D341Med (cell line): Measurements from ENCODE around the gene KANK4.
A peak's percentile ranks its signal among the peaks of the same experiment; 100 is the strongest.

ENCODE experiments used
- DNase-seq: peaks from one replicate; pipeline ENCODE4 v3.0.0; 2012; ENCODE audit warnings: low spot score

The KANK4 gene

GRCh38 chr1:62318756-62319544 lies at the start of gene KANK4:
Gene KANK4 (minus strand): TSS chr1:62319434. CDS start chr1:62281564, 37,870 bp downstream.
- peak; percentile 73 for DNase-seq

DNA sequence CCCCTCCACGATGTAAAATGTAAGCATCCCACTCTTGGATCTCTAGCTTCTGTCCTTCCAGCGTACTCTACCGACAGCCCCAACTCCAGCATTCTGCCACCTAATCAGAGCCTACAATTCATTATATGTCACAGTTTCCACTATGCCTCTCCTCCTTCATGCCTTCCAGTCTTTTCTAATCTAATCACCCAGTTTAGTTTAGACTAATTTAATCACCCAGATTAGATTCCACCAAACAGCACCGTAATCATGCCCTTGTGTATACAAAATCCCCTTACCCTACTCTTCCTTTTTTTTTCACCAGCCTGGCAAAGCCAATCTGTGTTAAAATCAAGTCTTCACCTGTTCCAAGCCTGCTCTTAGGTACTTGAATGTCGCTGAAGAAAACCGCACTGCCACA lies 49.8 kb upstream of the KANK4 start:
- no peak for DNase-seq

- no peak for DNase-seq
Measured at GRCh38 chr1:62367005-62367557, 47.8 kb upstream of the KANK4 start.

DNA sequence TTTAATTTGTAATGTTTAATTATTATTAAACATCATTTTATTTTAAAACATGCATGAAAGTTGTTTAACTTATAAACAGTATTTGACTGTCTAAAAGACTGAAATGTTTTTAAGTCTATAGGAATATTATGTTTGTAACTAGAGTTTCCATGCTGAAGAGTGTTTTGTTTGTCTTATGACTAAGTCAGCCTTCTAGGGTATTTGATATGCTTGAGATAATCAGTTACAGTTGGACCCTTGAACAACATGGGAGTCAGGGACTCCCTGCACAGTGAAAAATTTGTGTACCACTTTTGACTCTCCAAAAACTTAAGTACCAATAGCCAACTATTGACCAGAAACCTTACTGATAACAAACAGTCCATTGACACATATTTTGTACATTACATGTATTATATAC lies 45.5 kb upstream of the KANK4 start:
- no peak for DNase-seq

DNA sequence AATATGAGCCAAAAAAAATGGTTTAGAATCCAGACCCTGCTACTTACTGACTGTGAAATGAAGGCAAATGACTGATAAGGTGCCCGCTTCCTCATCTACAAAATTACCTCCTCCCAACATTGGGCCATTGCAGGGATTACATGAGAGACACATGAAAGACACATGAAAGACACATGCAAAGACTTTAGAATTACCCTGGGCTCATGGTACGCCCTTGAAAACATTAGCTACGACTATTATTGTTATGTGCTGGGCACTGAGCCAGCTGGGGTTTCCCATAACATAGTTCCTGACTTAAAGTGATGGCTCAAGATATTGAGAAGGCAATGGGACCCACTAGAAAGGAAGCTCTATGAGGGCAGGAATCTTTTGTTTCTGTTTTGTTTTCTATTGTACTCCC lies 43.7 kb upstream of the KANK4 start:
- DNase-seq, result no peak

GRCh38 chr1:62362061-62362917 lies 43.1 kb upstream of the KANK4 start:
- no peak for DNase-seq

GRCh38 chr1:62361431-62361830 lies 42.2 kb upstream of the KANK4 start:
- DNase-seq, result no peak

- DNase-seq, result no peak
Measured at GRCh38 chr1:62358665-62359373, 39.6 kb upstream of the KANK4 start.

DNA sequence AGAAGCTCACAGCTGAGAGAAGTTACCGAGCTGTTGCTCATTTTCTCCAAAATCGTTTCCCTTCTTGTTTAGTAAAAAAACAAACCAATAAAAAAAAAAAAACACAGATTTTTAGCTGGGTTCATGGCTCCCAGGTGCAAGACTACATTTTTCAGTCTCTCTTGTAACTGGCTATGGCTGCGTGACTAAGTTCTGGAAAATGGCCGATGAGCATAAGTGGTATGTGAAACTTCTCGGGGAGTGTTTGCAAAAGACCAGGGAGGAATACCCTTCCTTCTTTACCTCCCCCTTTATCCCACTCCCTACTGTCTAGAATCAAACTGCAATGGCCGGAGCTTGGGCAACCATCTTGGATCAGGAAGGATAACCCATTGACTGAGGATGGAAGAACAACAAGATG lies 38.7 kb upstream of the KANK4 start:
- DNase-seq, result no peak

GRCh38 chr1:62356257-62356835 lies 37.1 kb upstream of the KANK4 start:
- DNase-seq, result no peak

GRCh38 chr1:62355095-62355494 lies 35.9 kb upstream of the KANK4 start:
- no peak for DNase-seq

DNA sequence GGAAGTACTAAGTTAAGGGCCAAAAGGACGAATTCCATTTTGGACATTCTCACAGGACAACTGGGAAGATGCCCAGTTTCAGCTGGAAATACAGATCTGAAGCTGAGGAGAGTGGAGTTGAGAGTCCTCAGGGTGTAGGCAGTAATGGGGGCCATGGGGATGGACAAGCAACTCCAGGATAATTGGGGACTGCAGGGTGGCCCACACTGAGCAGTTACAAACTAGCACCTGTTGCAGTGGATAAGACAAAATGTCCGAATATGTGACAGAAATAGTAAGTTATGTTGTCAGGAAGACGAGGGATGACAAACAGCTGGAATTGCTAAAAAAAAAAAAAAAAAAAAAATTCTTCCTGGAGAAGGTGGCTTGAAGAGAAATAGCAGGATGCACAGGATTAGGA lies 34.6 kb upstream of the KANK4 start:
- no peak for DNase-seq

DNA sequence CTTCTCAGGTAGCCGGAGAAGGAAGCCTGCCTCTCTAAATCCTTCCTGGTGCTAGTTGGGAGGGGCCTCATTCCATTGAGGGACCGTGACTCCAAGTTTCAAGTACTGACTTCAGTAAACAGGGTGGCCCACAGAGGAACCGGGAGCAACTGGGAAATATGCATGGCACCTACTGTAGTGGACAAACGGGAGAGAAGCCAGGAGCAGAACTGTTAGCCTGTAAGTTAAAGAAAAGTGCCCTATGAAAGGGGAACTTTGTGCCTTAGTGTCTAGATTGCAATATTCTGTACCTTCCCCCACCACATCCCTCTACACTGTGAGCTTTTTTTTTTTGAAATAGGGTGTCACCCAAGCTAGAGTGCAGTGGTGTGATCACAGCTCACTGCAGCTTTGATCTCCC lies 33.2 kb upstream of the KANK4 start:
- DNase-seq, result no peak

DNA sequence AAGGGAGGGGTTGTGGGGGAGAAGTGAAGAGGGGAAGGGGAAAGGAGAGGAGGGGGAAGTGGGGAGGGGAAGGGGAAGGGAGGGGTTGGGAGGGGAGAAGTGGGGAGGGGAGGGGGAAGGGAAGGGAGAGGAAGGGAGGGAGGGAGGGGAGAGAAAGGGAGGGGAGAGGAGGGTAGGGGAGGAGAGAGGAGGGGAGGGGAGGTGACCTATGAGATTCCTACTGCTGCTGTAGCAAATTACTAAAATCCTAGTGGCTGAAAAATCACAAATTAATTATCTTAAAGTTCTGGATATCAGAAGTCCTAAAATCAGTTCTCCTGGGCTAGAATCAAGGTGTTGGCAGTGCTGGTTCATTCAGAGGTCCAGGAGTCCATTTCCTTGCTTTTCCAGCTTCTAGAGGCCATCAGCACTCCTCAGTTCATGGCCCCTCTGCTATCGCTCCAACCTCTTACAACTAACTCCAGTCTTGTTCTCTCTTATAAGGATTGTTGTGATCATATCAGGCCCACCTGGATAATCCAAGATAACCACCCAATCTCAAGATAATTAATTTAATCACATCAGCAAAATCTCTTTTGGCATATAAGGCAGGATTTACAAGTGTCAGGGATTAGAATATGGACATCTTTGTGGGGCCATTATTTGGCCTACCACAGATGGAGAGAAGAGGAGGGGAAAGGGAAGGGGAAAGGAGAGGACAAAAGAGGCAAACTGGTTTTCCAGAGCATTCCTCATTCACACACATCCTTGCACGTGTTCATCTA lies 30.4 kb upstream of the KANK4 start:
- no peak for DNase-seq

- DNase-seq, result no peak
Measured at GRCh38 chr1:62346886-62347285, 27.7 kb upstream of the KANK4 start.

- DNase-seq, result no peak
Measured at GRCh38 chr1:62343911-62344310, 24.7 kb upstream of the KANK4 start.

- DNase-seq, result no peak
Measured at GRCh38 chr1:62342270-62342669, 23.0 kb upstream of the KANK4 start.

GRCh38 chr1:62341615-62342014 lies 22.4 kb upstream of the KANK4 start:
- DNase-seq, result no peak

DNA sequence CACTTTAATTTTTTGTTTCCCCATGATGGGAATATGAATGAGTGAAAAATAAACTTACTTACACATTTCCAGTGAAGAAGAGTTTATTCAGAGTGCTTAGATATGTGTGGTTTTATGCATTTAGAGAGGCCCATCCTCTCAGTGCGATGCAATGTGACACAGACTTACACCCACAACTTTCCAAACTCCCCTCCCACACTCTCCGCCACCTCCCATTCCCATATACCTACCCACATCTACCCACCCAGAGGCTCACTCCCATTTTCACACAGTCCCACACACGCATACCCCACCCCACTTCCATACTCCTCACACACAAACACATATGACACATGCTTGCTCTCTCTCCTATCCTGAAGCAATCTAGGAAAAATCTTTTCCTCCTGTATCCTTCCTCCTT lies 21.9 kb upstream of the KANK4 start:
- no peak for DNase-seq

GRCh38 chr1:62337706-62338631 lies 18.7 kb upstream of the KANK4 start:
- DNase-seq, result no peak
